Right lobe of liver (tissue), 4 donors: ENCODE measurements around the gene LYRM7.

Experiments
- POLR2A ChIP-seq: fragments of 450-650 bp; IDR thresholded peaks from one replicate; pipeline ENCODE4 v1.6.1; 2017; ENCODE audit warnings: antibody characterized with exemption, mild to moderate bottlenecking
- TF ChIP-seq, protein P1 (sequence below), 4 donors: fragments of 200-600 bp in 3 of 4; fragments of 450-650 bp in 1 of 4; IDR thresholded peaks; one replicate each; pipeline versions ENCODE4 v1.5.1 to v1.8.0; 2016 to 2022; ENCODE audit warnings: antibody characterized with exemption in 4 of 4, mild to moderate bottlenecking in 2 of 4
- donor health status: DM: no; HTN: no; CAD: no.
- donor health status: DM: no; HTN: no; CAD: no.
- donor health status: DM: no; HTN: yes; CAD: no.

DNA sequence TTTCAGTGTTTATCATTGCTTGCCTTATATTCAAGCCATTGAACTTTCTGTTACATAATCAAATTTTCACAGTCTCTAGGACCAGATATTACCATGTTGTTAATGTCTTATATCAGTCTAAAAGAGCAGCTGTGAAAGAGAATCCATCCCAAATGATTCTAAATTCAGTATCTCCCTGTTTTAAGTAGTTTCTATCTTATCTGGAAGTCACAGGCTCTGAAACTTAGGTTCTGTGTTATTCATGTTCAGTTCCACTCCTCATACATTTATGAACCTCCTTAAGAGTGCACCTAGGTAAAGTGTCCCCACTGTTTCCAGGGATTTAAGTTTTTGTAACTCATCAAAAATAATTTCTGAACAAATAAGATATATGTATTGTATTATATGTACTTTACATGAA lies 9.7 kb downstream of the LYRM7 start:
- TF ChIP-seq, protein P1, sequence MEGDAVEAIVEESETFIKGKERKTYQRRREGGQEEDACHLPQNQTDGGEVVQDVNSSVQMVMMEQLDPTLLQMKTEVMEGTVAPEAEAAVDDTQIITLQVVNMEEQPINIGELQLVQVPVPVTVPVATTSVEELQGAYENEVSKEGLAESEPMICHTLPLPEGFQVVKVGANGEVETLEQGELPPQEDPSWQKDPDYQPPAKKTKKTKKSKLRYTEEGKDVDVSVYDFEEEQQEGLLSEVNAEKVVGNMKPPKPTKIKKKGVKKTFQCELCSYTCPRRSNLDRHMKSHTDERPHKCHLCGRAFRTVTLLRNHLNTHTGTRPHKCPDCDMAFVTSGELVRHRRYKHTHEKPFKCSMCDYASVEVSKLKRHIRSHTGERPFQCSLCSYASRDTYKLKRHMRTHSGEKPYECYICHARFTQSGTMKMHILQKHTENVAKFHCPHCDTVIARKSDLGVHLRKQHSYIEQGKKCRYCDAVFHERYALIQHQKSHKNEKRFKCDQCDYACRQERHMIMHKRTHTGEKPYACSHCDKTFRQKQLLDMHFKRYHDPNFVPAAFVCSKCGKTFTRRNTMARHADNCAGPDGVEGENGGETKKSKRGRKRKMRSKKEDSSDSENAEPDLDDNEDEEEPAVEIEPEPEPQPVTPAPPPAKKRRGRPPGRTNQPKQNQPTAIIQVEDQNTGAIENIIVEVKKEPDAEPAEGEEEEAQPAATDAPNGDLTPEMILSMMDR (IDR thresholded peaks at IDR 0.05) = no peak
- no peak for TF ChIP-seq POLR2A
